HepG2 (cell line): Measurements from ENCODE around the gene MRPL39. TPM values are rescaled to one million over a fixed set of nuclear protein-coding genes. Genes with fewer than 3 reads are reported as not detected.

Source experiments
- ATAC-seq: fragments of 200-7000 bp; cut with Tn5 transposase; 3 replicates; pipeline ENCODE4 v1.9.1; 2020; ENCODE audit warnings: mild to moderate bottlenecking, moderate library complexity
- BruUV-seq: library from RNA; stranded (reverse); fragments of 400-500 nt; replicated peaks from 2 replicates; lab custom pipeline; 2021; lab: Mats Ljungman, UMichigan
- CTCF ChIA-PET: fragments of 300-600 bp; formaldehyde crosslinking; extraction: SDS; loops from one replicate; lab custom pipeline; 2021; ENCODE audit warnings: low total read pairs, inconsistent platforms, low intra/inter-chr PET ratio; lab: Yijun Ruan, JAX
- POLR2A ChIA-PET: fragments of 350-600 bp; sonication (Branson Sonifier 250); formaldehyde crosslinking; loops from one replicate; lab custom pipeline; 2020; ENCODE audit warnings: antibody characterized with exemption, inconsistent platforms; lab: Yijun Ruan, JAX
- DNase-seq: peaks from one replicate; pipeline ENCODE4 v3.0.0-alpha.2; 2015; ENCODE audit warnings: low spot score
- FAIRE-seq: peaks from 3 replicates; lab custom pipeline; 2011; peaks lifted over from hg19 to GRCh38; lab: Jason Lieb, UNC
- H2AFZ ChIP-seq: one replicate; pipeline ENCODE4 v1.6.1; 2011; ENCODE audit warnings: low read length, inconsistent platforms
- H3K27ac ChIP-seq: fragments of 300-600 bp; 3 replicates; pipeline ENCODE4 v1.8.0; 2011; ENCODE audit warnings: mixed run types, mild to moderate bottlenecking, mixed read lengths, low read length, inconsistent platforms; ENCODE audit not compliant: insufficient read depth; ENCODE audit errors: extremely low read length
- H3K27me3 ChIP-seq, 2 experiments: fragments of 200-600 bp in 1 of 2; 2 replicates in 1 of 2; 3 replicates in 1 of 2; pipeline versions ENCODE4 v1.6.0 to v1.8.0; 2011; ENCODE audit warnings: low read length in 2 of 2, mild to moderate bottlenecking in 2 of 2, moderate library complexity in 2 of 2, inconsistent platforms in 1 of 2; ENCODE audit not compliant: insufficient read depth in 2 of 2, control insufficient read depth in 1 of 2
- H3K36me3 ChIP-seq, 2 experiments: fragments of 200-600 bp in 1 of 2; replicated peaks in 1 of 2; 2 replicates in 1 of 2; 3 replicates in 1 of 2; pipeline versions ENCODE4 v1.5.1 to v1.8.0; 2011; ENCODE audit warnings: low read length in 2 of 2, inconsistent platforms in 1 of 2; ENCODE audit not compliant: insufficient read depth in 2 of 2, control insufficient read depth in 1 of 2
- H3K4me1 ChIP-seq: 2 replicates; pipeline ENCODE4 v1.5.1; 2012; ENCODE audit warnings: low read length, inconsistent platforms; ENCODE audit not compliant: insufficient read depth
- H3K4me2 ChIP-seq: 2 replicates; pipeline ENCODE4 v1.6.0; 2011; ENCODE audit warnings: low read depth, low read length, inconsistent platforms
- H3K4me3 ChIP-seq, 3 experiments: fragments of 200-600 bp in 1 of 3; sonication (generic), shearing (Covaris generic) in 1 of 3; replicated peaks in 1 of 3; 2 replicates each; pipeline ENCODE4 v1.5.1; 2011 to 2016; ENCODE audit warnings: low read length in 3 of 3, inconsistent platforms in 2 of 3, low read depth in 2 of 3, mild to moderate bottlenecking in 2 of 3, control low read depth in 1 of 3, mixed read lengths in 1 of 3; ENCODE audit not compliant: insufficient read depth in 1 of 3
- H3K79me2 ChIP-seq: one replicate; pipeline ENCODE4 v1.6.1; 2011; ENCODE audit warnings: low read length, inconsistent platforms; ENCODE audit not compliant: insufficient read depth
- H3K9ac ChIP-seq: 2 replicates; pipeline ENCODE4 v1.6.0; 2011; ENCODE audit warnings: mild to moderate bottlenecking, low read depth, low read length, inconsistent platforms; ENCODE audit not compliant: insufficient read depth
- H3K9me3 ChIP-seq: 2 replicates; pipeline ENCODE4 v1.5.1; 2012; ENCODE audit warnings: mild to moderate bottlenecking, low read length
- H4K20me1 ChIP-seq: 2 replicates; pipeline ENCODE4 v1.6.0; 2011; ENCODE audit warnings: inconsistent platforms, mild to moderate bottlenecking, low read length, moderate library complexity; ENCODE audit not compliant: insufficient read depth
- CSRNP1 ChIP-seq: sonication (generic); formaldehyde crosslinking; IDR thresholded peaks from 2 replicates; pipeline ENCODE4 v1.8.1; 2023; ENCODE audit warnings: mild to moderate bottlenecking, missing genetic modification reagents
- MXD3 ChIP-seq: IDR thresholded peaks from 2 replicates; pipeline ENCODE4 v1.6.1; 2016; ENCODE audit warnings: mild to moderate bottlenecking, missing biosample characterization, missing genetic modification reagents
- PCBP1 ChIP-seq: fragments of 200-400 bp; formaldehyde crosslinking; IDR thresholded peaks from 2 replicates; pipeline ENCODE4 v1.6.1; 2017; ENCODE audit warnings: mild to moderate bottlenecking, low read depth, low read length, borderline replicate concordance
- POLR2AphosphoS2 ChIP-seq: IDR thresholded peaks from 2 replicates; pipeline ENCODE4 v1.6.1; 2011; ENCODE audit warnings: low read depth, low read length, improper control_type of control experiment
- RELA ChIP-seq: sonication (generic); formaldehyde crosslinking; IDR thresholded peaks from 2 replicates; pipeline ENCODE4 v1.4.0; 2020; ENCODE audit warnings: missing genetic modification reagents
- RXRA ChIP-seq: sonication (generic); formaldehyde crosslinking; IDR thresholded peaks from 2 replicates; pipeline ENCODE4 v1.5.1; 2020; ENCODE audit warnings: missing genetic modification reagents
- SRSF4 ChIP-seq: fragments of 200-400 bp; formaldehyde crosslinking; IDR thresholded peaks from one replicate; pipeline ENCODE4 v1.6.1; 2018; ENCODE audit warnings: mild to moderate bottlenecking, low read depth, low read length, moderate library complexity; ENCODE audit not compliant: poor library complexity, severe bottlenecking
- TEAD2 ChIP-seq: sonication (generic); formaldehyde crosslinking; IDR thresholded peaks from 2 replicates; pipeline ENCODE4 v1.9.0; 2021; ENCODE audit warnings: missing genetic modification reagents
- THAP7 ChIP-seq: sonication (generic); formaldehyde crosslinking; IDR thresholded peaks from 2 replicates; pipeline ENCODE4 v1.8.1; 2023; ENCODE audit warnings: mild to moderate bottlenecking, missing genetic modification reagents
- ZFX ChIP-seq: sonication (generic); formaldehyde crosslinking; IDR thresholded peaks from 2 replicates; pipeline ENCODE4 v1.4.0; 2020; ENCODE audit warnings: mild to moderate bottlenecking, low read depth, missing genetic modification reagents, moderate library complexity
- ZNF18 ChIP-seq: sonication (generic); formaldehyde crosslinking; IDR thresholded peaks from 2 replicates; pipeline ENCODE4 v1.8.0; 2022; ENCODE audit warnings: mild to moderate bottlenecking, missing genetic modification reagents; ENCODE audit not compliant: insufficient replicate concordance
- ZNF251 ChIP-seq: sonication (generic); formaldehyde crosslinking; IDR thresholded peaks from 2 replicates; pipeline ENCODE4 v1.9.0; 2021; ENCODE audit warnings: mild to moderate bottlenecking, missing genetic modification reagents
- ZNF264 ChIP-seq: sonication (generic); formaldehyde crosslinking; IDR thresholded peaks from 2 replicates; pipeline ENCODE4 v1.4.0; 2020; ENCODE audit warnings: missing genetic modification reagents
- WGBS: methylation state at CpG from one replicate; pipeline ENCODE4 v1.1.6; 2017; ENCODE audit warnings: low lambda C conversion rate; 5-methylcytosine and 5-hydroxymethylcytosine counted together
- in situ Hi-C: cut with HindIII; loops from 2 replicates; pipeline ENCODE4 v1.10.0; 2017; ENCODE audit warnings: low pct_unique_long_range_greater_than_20kb; ENCODE audit not compliant: extremely low pct_ligation_motif_present
- intact Hi-C: fragments of 100-400 bp; cut with micrococcal nuclease; formaldehyde crosslinking; loops from one replicate; pipeline ENCODE4 v1.10.0; 2022; ENCODE audit not compliant: unreplicated experiment
- polyA plus RNA-seq, 8 experiments: library from polyadenylated mRNA; depleted of rRNA in 3 of 8; stranded (reverse) in 7 of 8; unstranded in 1 of 8; fragments of >200 nt; fragmentation: Illumina TruSeq in 4 of 8; extraction: Trizol in 4 of 8; gene quantifications; 2 replicates each; pipeline versions ENCODE4 v1.2.1 to v1.2.3, GENCODE V29; 2011 to 2016; ENCODE audit warnings: low read depth in 4 of 8, missing spikeins in 1 of 8, mixed read lengths in 1 of 8; ENCODE audit not compliant: insufficient read depth in 1 of 8
- total RNA-seq, 5 experiments: library from RNA; depleted of rRNA; stranded (reverse); fragments of >200 nt; fragmentation: Illumina TruSeq; extraction: Trizol; gene quantifications; 2 replicates each; pipeline ENCODE4 v1.2.3, GENCODE V29; 2016; ENCODE audit warnings: low read depth in 1 of 5

MRPL39 gene
- total and polyA plus RNA-seq, 2 of the 13 experiments (the other 11 are each of a cell fraction or from before 2014, with no cell fraction given), result 29.1 to 91.2 TPM

GRCh38 chr21:25646474-25646873 lies 39.2 kb upstream of the MRPL39 start (continued):
- no peak for TF ChIP-seq ZNF18

- Histone ChIP-seq H3K4me1 (peaks cover 6% of the 10 kb centered on the region; the same call in 1 of the 2 replicates), H3K27me3 (peaks cover 0 to 28% of the 10 kb centered on the region in 2 experiments; a peak in 2 of 5 replicates), H3K4me3 (no peak overlapping the region), H3K79me2 (no peaks in the 10 kb centered on the region), H3K9me3 (no peaks in the 10 kb centered on the region), H2AFZ (no peak overlapping the region), H3K36me3 (no peaks in the 10 kb centered on the region), H4K20me1 (no peaks in the 10 kb centered on the region), H3K9ac (no peak overlapping the region), H3K4me2 (no peak overlapping the region), H3K27ac (no peak overlapping the region)
- ATAC-seq (no peak), FAIRE-seq (no peak), DNase-seq (no peak)
- intact Hi-C loops (loop anchor here (5.0 kb wide), 1 partner anchor 376 kb away; no protein-coding TSS in a partner anchor), in situ Hi-C loops (no loop called here)
- ChIA-PET CTCF (no interaction called here), POLR2A (no interaction called here)
- 10% methylated on average over 4 of the region's 4 CpGs for WGBS
- BruUV-seq, result no TSS peak
- no peak for TF ChIP-seq MXD3
- TF ChIP-seq SRSF4, result no peak
- TF ChIP-seq CSRNP1 (CRISPR knock-in tag), result no peak
- no peak for TF ChIP-seq THAP7 (CRISPR knock-in tag)
- TF ChIP-seq POLR2AphosphoS2, result no peak
- no peak for TF ChIP-seq RELA (CRISPR knock-in tag)
- TF ChIP-seq RXRA (CRISPR knock-in tag), result no peak
- no peak for TF ChIP-seq TEAD2 (CRISPR knock-in tag)
- TF ChIP-seq ZNF251, result no peak
- no peak for TF ChIP-seq ZNF264 (CRISPR knock-in tag)
- no peak for TF ChIP-seq PCBP1
- TF ChIP-seq ZNF18, result no peak
- TF ChIP-seq ZFX (CRISPR knock-in tag), result no peak
Measured at GRCh38 chr21:25643486-25643885, 36.2 kb upstream of the MRPL39 start.
